Body of pancreas (tissue), 4 donors: Measurements from ENCODE around the gene SLC25A31. TPM values are rescaled to one million over a fixed set of nuclear protein-coding genes. Genes with fewer than 3 reads are reported as not detected.

Source experiments
- ATAC-seq: fragments of 150-250 bp; one replicate; pipeline ENCODE4 v1.9.1; 2016
- DNase-seq, 4 donors: peaks; one replicate each; pipeline ENCODE4 v3.0.0-alpha.2; 2019
- H3K27ac ChIP-seq, 4 donors: fragments of 200-600 bp; sonication (generic); 1 replicate in 3 of 4; 2 replicates in 1 of 4; pipeline versions ENCODE4 v1.5.1 to v1.6.1; 2016 to 2019; ENCODE audit warnings: mild to moderate bottlenecking in 1 of 4, mixed read lengths in 1 of 4, moderate library complexity in 1 of 4
- H3K27me3 ChIP-seq, 2 donors: fragments of 200-600 bp; sonication (generic); one replicate each; pipeline ENCODE4 v1.6.0; 2016; ENCODE audit warnings: mild to moderate bottlenecking in 1 of 2
- H3K36me3 ChIP-seq, 2 donors: fragments of 200-600 bp; sonication (generic); replicated peaks in 1 of 2; 2 replicates each; pipeline ENCODE4 v1.5.1; 2016; ENCODE audit warnings: low read depth in 2 of 2; ENCODE audit not compliant: insufficient read depth in 1 of 2
- H3K4me1 ChIP-seq: fragments of 200-600 bp; sonication (generic); one replicate; pipeline ENCODE4 v1.6.0; 2016
- H3K4me3 ChIP-seq, 2 donors: fragments of 200-600 bp; sonication (generic); 1 replicate in 1 of 2; 2 replicates in 1 of 2; pipeline ENCODE4 v1.5.1; 2016 to 2019
- H3K9me3 ChIP-seq, 3 donors: fragments of 200-600 bp; sonication (generic); 1 replicate in 2 of 3; 2 replicates in 1 of 3; pipeline ENCODE4 v1.5.1; 2016
- CTCF ChIP-seq, 7 experiments: fragments of 450-650 bp in 4 of 7; fragments of 200-600 bp in 3 of 7; sonication (generic) in 3 of 7; IDR thresholded peaks; one replicate each; pipeline ENCODE4 v1.5.1; 2016 to 2019; ENCODE audit warnings: antibody characterized with exemption in 7 of 7
- POLR2A ChIP-seq, 3 donors: fragments of 450-650 bp; IDR thresholded peaks; one replicate each; pipeline ENCODE4 v1.6.1; 2016; ENCODE audit warnings: antibody characterized with exemption in 3 of 3, mild to moderate bottlenecking in 2 of 3
- WGBS, 2 donors: methylation state at CpG; one replicate each; pipeline ENCODE4 v1.1.5; 2017; 5-methylcytosine and 5-hydroxymethylcytosine counted together
- intact Hi-C: fragments of 100-400 bp; cut with DNase I; formaldehyde crosslinking; loops from one replicate; pipeline ENCODE4 v1.15.1; 2023
- total RNA-seq, 2 donors: library from RNA; depleted of rRNA; stranded (reverse); fragments of >200 nt; gene quantifications; one replicate each; pipeline ENCODE4 v1.1.0, GENCODE V29; 2016

Gene SLC25A31
- total RNA-seq, 2 donors from 2014 or later = not detected

GRCh38 chr4:127708985-127709384 is 21.2 kb upstream of the SLC25A31 start:
- DNase-seq = peak; percentile 17 to 50 (median 30)
- Histone ChIP-seq H3K27me3 (no peaks in the 10 kb centered on the region), H3K9me3 (no peaks in the 10 kb centered on the region), H3K4me1 (no peaks in the 10 kb centered on the region), H3K4me3 (no peak overlapping the region), H3K27ac (no peak overlapping the region), H3K36me3 (peaks cover 0 to 2% of the 10 kb centered on the region in 2 donors)
- TF ChIP-seq POLR2A (IDR thresholded peaks at IDR 0.05) = no peak
- no peak for TF ChIP-seq CTCF (IDR thresholded peaks at IDR 0.05)
- 40 to 54% methylated on average over 5 of the region's 5 CpGs for WGBS, 2 donors
- intact Hi-C loops = no loop called here
- ATAC-seq = peak; percentile 71

GRCh38 chr4:127709456-127709855 is 20.7 kb upstream of the SLC25A31 start:
- 59 to 66% methylated on average over 3 of the region's 3 CpGs for WGBS, 2 donors
- no peak for ATAC-seq
- Histone ChIP-seq H3K4me1 (no peaks in the 10 kb centered on the region), H3K36me3 (peaks cover 0 to 2% of the 10 kb centered on the region in 2 donors), H3K27ac (no peak overlapping the region), H3K9me3 (no peaks in the 10 kb centered on the region), H3K27me3 (no peaks in the 10 kb centered on the region), H3K4me3 (no peak overlapping the region)
- no peak for DNase-seq
- intact Hi-C loops = no loop called here
- TF ChIP-seq CTCF (IDR thresholded peaks at IDR 0.05) (no peak), POLR2A (IDR thresholded peaks at IDR 0.05) (no peak)

GRCh38 chr4:127731406-127731805 is 1.2 kb downstream of the SLC25A31 start:
- DNase-seq (no peak), ATAC-seq (no peak)
- Histone ChIP-seq H3K36me3 (no peaks in the 10 kb centered on the region), H3K9me3 (no peaks in the 10 kb centered on the region), H3K4me3 (no peak overlapping the region), H3K27me3 (no peaks in the 10 kb centered on the region), H3K27ac (no peak overlapping the region), H3K4me1 (no peaks in the 10 kb centered on the region)
- WGBS, 2 donors = 82 to 85% methylated on average over 19 of the region's 19 CpGs
- TF ChIP-seq POLR2A (IDR thresholded peaks at IDR 0.05) (no peak), CTCF (IDR thresholded peaks at IDR 0.05) (no peak)
- intact Hi-C loops = loop anchor here (5.0 kb wide), 1 partner anchor 124 kb away; no protein-coding TSS in a partner anchor

- H3K4me1 ChIP-seq = no peaks in the 10 kb centered on the region
- intact Hi-C loops = loop anchor here (5.0 kb wide), 1 partner anchor 125 kb away; no protein-coding TSS in a partner anchor
- ATAC-seq (no peak), DNase-seq (no peak)
- H3K27me3 ChIP-seq = no peaks in the 10 kb centered on the region
- no peaks in the 10 kb centered on the region for H3K9me3 ChIP-seq
- 6 to 10% methylated on average over 8 of the region's 8 CpGs for WGBS, 2 donors
- no peak for TF ChIP-seq POLR2A (IDR thresholded peaks at IDR 0.05)
- peak; percentile 27 to 65 (median 62) for TF ChIP-seq CTCF (IDR thresholded peaks at IDR 0.05)
- H3K27ac ChIP-seq = no peak overlapping the region
- H3K36me3 ChIP-seq = no peaks in the 10 kb centered on the region
- H3K4me3 ChIP-seq = no peak overlapping the region
These were observed 2.6 kb downstream of the SLC25A31 start for GRCh38 chr4:127732623-127733328.

GRCh38 chr4:127734976-127735375 is 4.8 kb downstream of the SLC25A31 start:
- ATAC-seq (no peak), DNase-seq (no peak)
- no peaks in the 10 kb centered on the region for H3K4me1 ChIP-seq
- no peak overlapping the region for H3K27ac ChIP-seq
- H3K4me3 ChIP-seq = no peak overlapping the region
- 62 to 66% methylated on average over 2 of the region's 2 CpGs for WGBS, 2 donors
- no peaks in the 10 kb centered on the region for H3K9me3 ChIP-seq
- TF ChIP-seq POLR2A (IDR thresholded peaks at IDR 0.05) (no peak), CTCF (IDR thresholded peaks at IDR 0.05) (no peak)
- intact Hi-C loops = loop anchor here (5.0 kb wide), 1 partner anchor 128 kb away; no protein-coding TSS in a partner anchor
- H3K27me3 ChIP-seq = no peaks in the 10 kb centered on the region
- no peaks in the 10 kb centered on the region for H3K36me3 ChIP-seq
